Lung (tissue), 12 donors: Measurements from ENCODE around the gene CDK5RAP3. TPM values are rescaled to one million over a fixed set of nuclear protein-coding genes. Genes with fewer than 3 reads are reported as not detected.
A peak's percentile ranks its signal among the peaks of the same experiment; 100 is the strongest.

Experiments used
- ATAC-seq: fragments of 200-7000 bp; cut with Tn5 transposase; one replicate; pipeline ENCODE4 v1.9.1; 2020; ENCODE audit warnings: moderate number of reproducible peaks; ENCODE audit not compliant: insufficient read depth, low FRiP score
- DNase-seq, 3 donors: peaks; one replicate each; pipeline ENCODE4 v3.0.0-alpha.2; 2013 to 2017
- H3K27ac ChIP-seq, 2 donors: one replicate each; pipeline ENCODE4 v1.5.1; 2013; ENCODE audit warnings: mild to moderate bottlenecking in 2 of 2, moderate library complexity in 2 of 2, control low read depth in 1 of 2, inconsistent platforms in 1 of 2, low read depth in 1 of 2, low read length in 1 of 2
- H3K27me3 ChIP-seq, 3 donors: one replicate each; pipeline ENCODE4 v1.5.1; 2013; ENCODE audit warnings: low read length in 2 of 3; ENCODE audit not compliant: control insufficient read depth in 3 of 3, insufficient read depth in 3 of 3
- H3K36me3 ChIP-seq, 4 donors: one replicate each; pipeline ENCODE4 v1.5.1; 2013; ENCODE audit warnings: low read length in 4 of 4, mild to moderate bottlenecking in 1 of 4, moderate library complexity in 1 of 4; ENCODE audit not compliant: control insufficient read depth in 4 of 4, insufficient read depth in 4 of 4
- H3K4me1 ChIP-seq, 5 donors: one replicate each; pipeline ENCODE4 v1.5.1; 2013; ENCODE audit warnings: low read length in 5 of 5, mild to moderate bottlenecking in 2 of 5, moderate library complexity in 1 of 5; ENCODE audit not compliant: control insufficient read depth in 5 of 5, insufficient read depth in 5 of 5
- H3K4me3 ChIP-seq: one replicate; pipeline ENCODE4 v1.5.1; 2013; ENCODE audit warnings: mild to moderate bottlenecking, control low read depth, moderate library complexity
- H3K9ac ChIP-seq, 2 donors: one replicate each; pipeline ENCODE4 v1.5.1; 2013; ENCODE audit warnings: low read length in 2 of 2, control low read depth in 1 of 2; ENCODE audit not compliant: insufficient read depth in 1 of 2
- H3K9me3 ChIP-seq, 4 donors: one replicate each; pipeline ENCODE4 v1.5.1; 2013; ENCODE audit warnings: low read length in 3 of 4, mild to moderate bottlenecking in 1 of 4, moderate library complexity in 1 of 4; ENCODE audit not compliant: control insufficient read depth in 4 of 4, insufficient read depth in 3 of 4
- WGBS, 2 donors: extraction: QIAGEN DNeasy Blood & Tissue Kit; methylation state at CpG; one replicate each; pipeline ENCODE4 v1.1.7; 2013; 5-methylcytosine and 5-hydroxymethylcytosine counted together
- polyA plus RNA-seq, 2 donors: library from polyadenylated mRNA; stranded (reverse); fragments of 200-250 nt; gene quantifications; one replicate each; pipeline ENCODE4 v1.2.1, GENCODE V29; 2013
- total RNA-seq, 2 donors: library from RNA; depleted of rRNA in 1 of 2; stranded (reverse); fragments of >200 nt in 1 of 2; gene quantifications; one replicate each; pipeline ENCODE4 v1.2.1, GENCODE V29; 2014 to 2021
- TF ChIP-seq, protein P1 (sequence below): IDR thresholded peaks from 2 replicates; pipeline ENCODE4 v1.5.1; 2012; ENCODE audit warnings: mild to moderate bottlenecking; ENCODE audit errors: control extremely low read depth, extremely low read depth
- donor health status: control.
- donor health status: control.
- donor health status: Bipolar disorder and iron deficiency.
- donor health status: healthy.
- donor health status: DM: yes; HTN: yes; CAD: no.

The CDK5RAP3 gene
- total and polyA plus RNA-seq, 4 donors, result 129 to 212 (median 153) TPM

DNA sequence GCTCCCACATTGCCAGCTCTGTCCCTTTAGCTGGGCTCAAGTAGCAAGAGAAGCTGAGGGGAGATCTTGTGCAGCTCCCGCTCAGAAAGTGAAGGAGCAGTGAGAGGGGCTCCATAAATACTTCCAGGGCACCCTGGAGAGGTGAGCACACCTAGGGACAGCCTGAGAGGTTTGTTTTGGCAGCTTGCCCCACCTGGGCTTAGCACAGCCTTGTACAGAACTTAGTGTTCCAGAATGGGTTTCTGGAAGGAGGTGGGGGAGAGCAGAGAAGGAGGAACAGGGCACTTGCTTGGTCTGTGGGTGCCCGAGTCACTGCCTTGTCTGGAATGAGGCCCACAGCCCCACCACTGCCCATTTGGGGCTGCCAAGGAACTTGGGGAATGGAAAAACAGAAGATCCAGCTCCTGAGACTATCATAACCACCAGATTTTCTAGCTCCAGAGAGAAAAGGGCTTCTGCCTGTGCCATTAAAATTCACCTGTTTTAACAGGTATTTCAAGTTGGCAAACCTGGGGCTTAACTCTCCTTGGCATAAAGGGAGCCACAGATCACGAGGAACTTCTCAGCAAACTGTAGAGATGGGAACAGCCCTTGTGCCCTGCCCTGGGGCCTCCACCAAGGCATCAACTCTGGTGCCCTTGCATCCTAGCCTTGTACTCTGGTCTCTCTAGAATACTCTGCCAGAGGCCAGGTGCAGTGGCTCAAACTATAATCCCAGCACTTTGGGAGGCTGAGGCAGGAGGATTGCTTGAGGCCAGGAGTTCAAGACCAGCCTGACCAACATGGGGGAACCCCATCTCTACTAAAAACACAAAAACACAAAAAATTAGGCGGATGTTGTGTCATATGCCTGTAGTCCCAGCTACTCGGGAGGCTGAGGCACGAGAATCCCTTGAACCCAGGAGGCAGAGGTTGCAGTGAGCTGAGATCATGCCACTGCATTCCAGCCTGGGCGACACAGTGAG, 15.1 kb upstream of the CDK5RAP3 start:
- H3K36me3 ChIP-seq, result no peaks in the 10 kb centered on the region
- no peaks in the 10 kb centered on the region for H3K27me3 ChIP-seq
- H3K9me3 ChIP-seq, result no peaks in the 10 kb centered on the region
- peaks cover 0 to 11% (median 7%) of the 10 kb centered on the region in 5 donors for H3K4me1 ChIP-seq
- 70 to 83% methylated on average over 7 of the region's 7 CpGs for WGBS, 2 donors
- TF ChIP-seq, protein P1, sequence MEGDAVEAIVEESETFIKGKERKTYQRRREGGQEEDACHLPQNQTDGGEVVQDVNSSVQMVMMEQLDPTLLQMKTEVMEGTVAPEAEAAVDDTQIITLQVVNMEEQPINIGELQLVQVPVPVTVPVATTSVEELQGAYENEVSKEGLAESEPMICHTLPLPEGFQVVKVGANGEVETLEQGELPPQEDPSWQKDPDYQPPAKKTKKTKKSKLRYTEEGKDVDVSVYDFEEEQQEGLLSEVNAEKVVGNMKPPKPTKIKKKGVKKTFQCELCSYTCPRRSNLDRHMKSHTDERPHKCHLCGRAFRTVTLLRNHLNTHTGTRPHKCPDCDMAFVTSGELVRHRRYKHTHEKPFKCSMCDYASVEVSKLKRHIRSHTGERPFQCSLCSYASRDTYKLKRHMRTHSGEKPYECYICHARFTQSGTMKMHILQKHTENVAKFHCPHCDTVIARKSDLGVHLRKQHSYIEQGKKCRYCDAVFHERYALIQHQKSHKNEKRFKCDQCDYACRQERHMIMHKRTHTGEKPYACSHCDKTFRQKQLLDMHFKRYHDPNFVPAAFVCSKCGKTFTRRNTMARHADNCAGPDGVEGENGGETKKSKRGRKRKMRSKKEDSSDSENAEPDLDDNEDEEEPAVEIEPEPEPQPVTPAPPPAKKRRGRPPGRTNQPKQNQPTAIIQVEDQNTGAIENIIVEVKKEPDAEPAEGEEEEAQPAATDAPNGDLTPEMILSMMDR, result no peak
- ATAC-seq (peak; percentile 58), DNase-seq (peak; percentile 65 to 87 (median 79))
- peak overlapping the region in 1 of 2 donors; percentile 89 for H3K27ac ChIP-seq
- no peak overlapping the region for H3K9ac ChIP-seq
- H3K4me3 ChIP-seq, result peak overlapping the region; percentile 18

DNA sequence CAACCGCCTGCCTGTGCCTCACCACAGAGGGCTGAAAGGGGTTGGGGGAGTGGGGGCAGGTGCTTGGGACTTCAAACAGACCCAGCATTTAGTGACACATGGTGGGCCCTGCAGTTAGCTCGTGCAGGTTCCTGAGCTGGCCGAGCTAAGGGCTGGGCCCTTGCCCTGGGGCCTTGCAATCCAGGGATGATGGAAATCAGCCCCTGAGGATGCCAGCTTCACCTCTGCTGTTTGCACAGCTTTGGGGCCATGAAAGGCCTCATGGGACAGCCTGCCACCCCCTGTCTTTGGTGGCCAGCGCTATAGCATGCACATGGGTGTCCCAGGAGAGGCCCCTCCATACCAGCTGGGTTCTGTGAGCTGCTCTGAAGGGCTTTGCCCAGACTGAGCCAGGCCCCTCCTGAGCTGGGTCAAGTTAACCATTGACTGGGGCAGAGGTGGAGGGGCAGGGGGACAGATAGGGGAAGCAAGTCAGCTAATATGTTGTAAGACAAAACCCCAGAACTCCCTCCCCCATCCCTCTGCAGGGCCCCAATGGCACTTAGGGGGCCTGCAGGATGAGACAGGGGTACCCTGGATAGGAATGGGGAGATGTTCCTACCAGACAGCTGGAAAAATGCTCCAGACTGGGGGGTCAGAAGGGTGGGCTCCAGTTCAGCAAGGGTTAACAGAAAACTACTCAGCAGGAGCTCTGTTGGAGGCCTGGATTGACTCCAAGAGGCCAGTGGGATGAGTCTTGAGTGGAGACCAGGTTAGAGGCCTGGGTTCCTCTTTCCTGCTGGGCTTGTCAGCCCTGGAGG, 13.9 kb upstream of the CDK5RAP3 start:
- ATAC-seq (no peak), DNase-seq (peak; percentile 13 to 44 (median 29))
- peak overlapping the region in 1 of 2 donors; percentile 89 for H3K27ac ChIP-seq
- peaks cover 0 to 11% (median 7%) of the 10 kb centered on the region in 5 donors for H3K4me1 ChIP-seq
- no peaks in the 10 kb centered on the region for H3K27me3 ChIP-seq
- H3K9ac ChIP-seq, result peak overlapping the region in 1 of 2 donors; percentile 46
- TF ChIP-seq, protein P1, result no peak
- peak overlapping the region; percentile 54 for H3K4me3 ChIP-seq
- 59 to 80% methylated on average over 3 to 4 of the region's 4 CpGs for WGBS, 2 donors
- H3K9me3 ChIP-seq, result no peaks in the 10 kb centered on the region
- H3K36me3 ChIP-seq, result no peaks in the 10 kb centered on the region

DNA sequence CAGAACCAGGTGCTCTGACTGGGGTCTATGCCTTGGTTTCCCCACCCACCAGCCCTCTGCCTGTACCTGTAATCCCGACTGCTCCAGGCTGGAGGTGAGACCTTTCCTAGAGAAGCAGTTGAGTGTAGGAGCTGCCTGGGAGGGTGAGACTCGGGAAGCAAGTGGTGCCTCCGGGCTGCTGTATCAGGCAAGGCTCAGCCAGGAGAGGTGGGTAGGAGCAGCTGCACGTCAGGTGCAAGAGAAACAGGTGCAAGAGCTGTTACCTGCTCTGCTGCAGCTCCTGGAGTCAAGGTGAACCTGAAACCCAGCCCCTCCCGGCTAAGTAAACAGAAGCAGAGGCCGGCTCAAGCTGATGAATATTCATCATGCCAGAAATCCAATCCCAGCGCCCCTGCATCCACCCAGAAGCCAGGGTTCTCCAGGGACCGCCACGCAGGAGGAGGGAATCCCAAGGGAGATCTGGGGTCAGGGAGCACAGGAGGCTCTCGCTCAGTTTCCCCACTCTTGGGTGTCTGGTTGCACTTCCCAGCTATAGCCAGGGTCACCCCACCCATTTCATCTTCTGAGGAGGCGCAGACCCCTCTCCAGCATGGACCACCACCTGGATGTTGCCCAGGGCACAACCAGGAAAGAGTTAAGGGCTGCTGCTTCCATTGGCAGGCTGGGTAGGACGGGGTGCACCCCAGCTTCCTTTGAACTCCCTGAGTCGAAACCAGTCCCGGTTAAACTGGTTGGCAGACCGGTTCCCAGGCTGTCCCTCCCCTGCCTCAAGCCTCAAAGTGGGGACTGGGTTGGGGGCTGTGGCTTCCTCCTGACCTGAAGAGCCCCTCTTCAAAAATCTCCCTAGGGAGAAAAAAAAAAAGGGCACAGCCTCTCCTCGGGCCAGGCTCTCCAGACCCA, 13.1 kb upstream of the CDK5RAP3 start, which contains the start of gene PRR15L:
Gene PRR15L, minus strand, starts transcription at position 293 of the 900 bp plus-strand sequence. CDS start 4,649 bp downstream, outside the sequence.
- TF ChIP-seq, protein P1, result no peak
- Histone ChIP-seq H3K4me3 (peak within 1 kb of the TSS; percentile 54), H3K36me3 (no peaks in the 10 kb centered on the region), H3K27me3 (no peaks in the 10 kb centered on the region), H3K4me1 (peaks cover 0 to 11% (median 0%) of the 10 kb centered on the region in 5 donors), H3K9ac (peak within 1 kb of the TSS in 1 of 2 donors; percentile 46), H3K9me3 (no peaks in the 10 kb centered on the region), H3K27ac (peak within 1 kb of the TSS in 1 of 2 donors; percentile 89)
- ATAC-seq (peak; percentile 55), DNase-seq (peak; percentile 63 to 82 (median 75))
- WGBS, 2 donors, result 54 to 74% methylated on average over 16 of the region's 16 CpGs
